Non-pigmented ciliary epithelial cell (primary cell): ENCODE results near the gene SPTSSB.
A peak's percentile ranks its signal among the peaks of the same experiment; 100 is the strongest.

Source experiments
- DNase-seq: peaks from one replicate; pipeline ENCODE4 v3.0.0-alpha.2; 2010; ENCODE audit warnings: low read depth

SPTSSB gene

DNA sequence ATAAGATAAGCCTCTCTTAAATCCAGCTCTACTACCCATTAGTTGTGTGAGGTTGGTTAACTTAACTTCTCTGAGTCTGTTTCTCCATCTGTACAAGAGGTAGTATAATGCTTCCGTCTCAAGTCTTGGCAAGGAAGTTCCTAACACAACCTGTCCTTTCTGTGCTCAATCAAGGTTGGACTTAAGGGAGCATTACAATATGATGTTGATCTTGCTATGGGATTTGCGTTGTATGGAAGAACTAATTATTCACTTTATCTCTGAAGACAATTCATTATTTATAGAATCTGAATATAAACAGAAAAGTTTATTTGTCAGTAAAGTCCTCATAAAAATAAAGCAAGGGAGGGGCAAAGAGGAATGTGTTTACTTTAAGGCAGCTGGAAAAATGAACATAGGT, 18.9 kb upstream of the SPTSSB start:
- no peak for DNase-seq

DNA sequence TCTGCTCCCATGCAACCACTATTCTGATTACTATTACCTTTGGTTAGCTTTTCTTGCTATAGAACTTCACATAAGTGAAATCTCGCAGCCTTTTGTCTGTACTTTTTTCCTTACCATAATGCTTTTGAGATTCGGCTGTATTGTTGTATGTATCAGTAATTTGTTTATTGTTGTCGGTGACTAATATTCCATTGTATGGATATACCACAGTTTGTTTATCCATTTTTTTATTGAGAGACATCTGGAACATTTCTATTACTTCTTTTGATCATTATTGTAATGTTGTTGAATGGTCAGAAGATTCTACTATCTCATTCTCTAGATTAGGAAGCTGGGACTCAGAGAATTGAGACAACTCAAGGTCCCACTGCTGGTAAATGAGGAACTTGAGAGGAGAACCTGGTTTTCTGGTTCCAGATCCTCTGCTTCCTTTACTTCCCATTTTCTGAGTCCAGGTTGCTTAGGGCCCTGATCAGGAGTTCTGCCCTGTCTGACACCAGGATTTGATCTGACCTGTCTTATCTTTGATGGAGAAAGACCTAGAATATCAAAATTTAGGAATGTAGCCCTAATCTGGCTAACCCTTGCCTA, 18.2 kb upstream of the SPTSSB start:
- DNase-seq, result no peak

DNA sequence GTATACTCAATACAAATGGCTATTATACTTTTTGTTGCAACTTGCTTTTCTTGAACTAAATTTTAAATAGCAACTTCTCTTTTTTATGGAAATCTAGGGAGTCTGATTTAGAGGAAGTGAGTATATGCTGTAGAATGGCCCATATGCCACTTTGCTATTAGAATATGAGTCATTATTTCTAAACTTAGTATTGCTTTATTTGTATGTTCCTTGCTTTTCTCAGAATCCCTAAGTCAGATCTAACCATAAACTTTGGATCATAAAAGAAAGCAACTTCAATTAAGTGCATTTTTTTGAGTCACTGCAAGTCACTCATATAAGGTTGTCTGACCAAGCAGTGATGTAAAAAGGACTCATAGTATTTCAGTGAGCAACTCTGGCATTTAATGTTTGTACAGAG, 17.5 kb upstream of the SPTSSB start:
- no peak for DNase-seq

DNA sequence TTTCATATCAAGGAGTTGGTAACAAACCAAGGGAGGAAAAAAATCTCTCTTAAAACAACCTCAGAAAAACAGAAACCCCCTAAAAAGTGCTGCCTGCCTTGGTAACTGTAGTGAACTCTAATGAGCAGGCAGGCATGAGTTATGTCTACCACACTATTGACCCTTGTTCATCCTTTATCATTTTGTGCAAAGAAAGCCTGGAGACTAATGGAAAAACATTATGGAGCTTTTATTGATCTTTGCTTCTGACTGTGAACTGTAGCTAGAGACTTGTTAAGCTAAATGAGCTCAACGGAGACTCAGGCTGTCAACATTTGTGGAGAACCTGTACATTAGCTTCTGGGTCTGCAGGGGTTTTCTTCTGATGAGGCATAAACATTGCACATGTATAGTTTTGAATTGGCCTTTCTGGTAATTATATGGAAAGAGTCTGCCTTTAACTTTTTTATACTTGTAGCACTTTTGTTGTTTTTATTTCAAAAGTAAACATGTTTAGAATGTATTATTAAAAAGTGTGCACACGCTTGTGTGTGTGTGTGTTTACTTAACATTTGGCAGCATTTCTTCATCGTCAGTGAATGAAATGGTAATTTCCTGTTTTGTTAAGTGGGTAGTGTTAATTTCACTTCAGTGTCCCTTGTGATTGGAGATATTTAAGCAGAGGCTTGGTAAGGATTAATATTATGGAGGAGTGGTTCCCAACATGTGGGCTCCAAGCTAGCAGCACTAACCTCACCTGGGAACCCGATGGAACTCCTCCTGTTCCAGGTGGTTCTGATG, 15.9 kb upstream of the SPTSSB start:
- DNase-seq, result no peak

DNA sequence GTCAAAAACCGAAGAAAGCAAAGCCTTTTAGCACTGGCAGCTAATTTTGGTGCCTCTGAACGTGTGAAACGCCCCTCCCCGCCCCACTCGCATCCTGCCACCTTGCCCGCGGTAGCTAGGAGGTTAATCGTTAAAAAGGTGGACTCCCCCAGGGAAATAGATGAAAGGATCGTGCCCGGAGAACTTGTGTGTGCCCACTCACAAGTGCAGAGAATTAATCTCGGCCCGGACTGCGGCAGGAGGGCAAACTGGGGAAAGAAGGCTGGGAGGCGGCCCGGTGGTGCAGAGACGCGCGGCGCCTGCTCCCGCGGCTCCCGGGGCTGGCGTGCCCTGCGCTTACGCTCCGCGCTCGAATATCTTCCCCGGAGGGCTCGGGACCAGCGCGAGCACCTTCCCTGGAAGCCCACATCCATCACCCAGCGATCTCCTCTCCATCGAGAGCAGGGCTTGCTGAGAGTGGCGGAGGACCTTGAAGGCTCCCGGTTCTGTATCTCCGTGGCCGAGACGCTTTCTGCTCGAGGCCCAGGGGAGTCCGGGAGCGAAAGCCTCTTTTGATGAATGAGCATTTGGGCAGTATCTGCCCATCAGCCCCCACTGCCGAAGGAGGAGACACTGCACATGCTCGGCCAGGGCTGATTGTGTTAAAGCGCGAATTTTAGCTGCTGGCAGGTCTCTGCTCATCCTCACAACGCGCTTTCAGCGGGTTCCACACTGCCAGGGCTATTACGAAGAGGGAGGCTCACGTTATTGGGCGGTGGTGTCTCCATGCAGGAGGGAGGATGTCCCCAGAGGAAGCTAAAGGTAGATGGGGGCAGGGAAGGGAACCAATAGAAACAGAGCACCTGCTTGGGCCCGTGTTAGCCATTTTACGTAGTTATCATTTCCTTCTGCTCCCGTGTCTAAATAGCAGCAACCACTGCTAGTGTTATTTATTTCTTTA, 1.3 kb upstream of the SPTSSB start:
- DNase-seq, result no peak

DNA sequence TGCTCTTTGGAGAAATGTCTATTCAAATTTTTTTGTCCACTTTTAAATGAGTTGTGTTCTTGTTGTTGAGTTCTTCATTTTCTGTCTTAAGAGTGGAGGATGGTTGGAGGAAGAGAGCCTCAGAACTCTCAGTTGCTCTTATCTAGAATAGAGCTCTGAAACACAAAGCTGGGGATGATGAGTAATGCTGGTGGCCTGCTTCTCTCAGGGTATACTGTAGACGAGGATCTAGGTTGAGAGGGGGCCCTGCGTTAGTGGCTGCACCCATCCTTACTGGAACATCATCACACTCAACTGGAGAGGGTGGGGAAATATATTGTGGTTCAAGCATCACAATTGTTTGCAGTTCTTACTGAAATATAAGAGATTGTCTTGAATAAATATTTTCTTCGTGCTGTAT, 1.8 kb downstream of the SPTSSB start:
- DNase-seq, result no peak

DNA sequence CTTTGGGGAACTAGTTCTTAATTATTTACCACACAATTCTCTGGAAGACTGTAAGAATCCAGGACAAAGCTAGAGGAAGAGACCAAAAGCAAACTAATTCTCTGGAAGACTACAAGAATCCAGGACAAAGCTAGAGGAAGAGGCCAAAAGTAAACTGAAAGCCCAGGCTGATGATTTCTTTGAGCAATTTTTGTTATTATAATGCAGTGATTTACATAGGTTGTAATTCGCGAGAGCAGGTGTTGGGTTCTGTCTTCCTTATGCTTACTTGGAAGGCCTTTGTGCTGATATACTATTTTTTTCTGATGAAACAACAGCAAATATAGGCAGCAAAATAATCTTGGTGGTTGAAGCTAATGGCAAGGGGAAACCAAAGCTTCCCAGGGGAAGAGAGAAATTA, 5.2 kb downstream of the SPTSSB start:
- DNase-seq, result no peak

DNA sequence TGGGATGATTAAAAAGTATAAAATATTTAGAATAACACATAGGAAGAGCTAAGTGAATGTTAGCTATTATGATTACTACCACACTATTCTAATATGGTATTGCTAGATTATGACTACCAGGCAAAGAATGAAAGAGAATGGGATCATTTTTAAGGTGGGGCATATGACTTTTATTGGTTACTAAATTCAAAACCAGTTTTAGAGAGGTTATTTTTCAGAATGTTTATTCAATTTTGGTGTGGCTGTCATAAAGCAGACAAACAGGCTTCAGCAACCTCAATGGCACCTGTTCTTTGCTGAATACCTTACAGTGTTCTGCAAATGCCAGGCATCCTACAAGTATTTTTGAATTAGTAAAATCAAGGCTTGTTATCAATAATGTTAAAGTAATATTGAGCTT, 12.8 kb downstream of the SPTSSB start:
- DNase-seq, result no peak

DNA sequence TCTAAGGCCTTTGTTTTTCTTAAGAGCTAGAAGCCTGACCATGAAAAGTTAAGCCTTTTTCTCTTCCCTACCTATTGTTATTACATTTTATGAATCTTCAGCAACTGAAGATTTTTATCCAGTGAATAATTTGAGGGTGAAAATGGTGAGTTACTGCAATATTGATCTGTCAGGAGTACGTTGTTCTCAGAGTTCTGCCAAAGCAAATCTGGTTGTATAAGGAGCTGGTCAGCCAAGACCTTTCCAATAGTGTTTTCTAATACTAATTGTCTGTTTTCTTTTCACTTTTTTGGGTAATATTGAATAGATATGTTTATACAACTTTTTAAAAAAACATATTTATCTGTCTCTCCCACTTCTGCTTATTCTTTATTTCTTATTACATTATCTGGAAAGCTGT, 15.0 kb downstream of the SPTSSB start:
- DNase-seq, result no peak

DNA sequence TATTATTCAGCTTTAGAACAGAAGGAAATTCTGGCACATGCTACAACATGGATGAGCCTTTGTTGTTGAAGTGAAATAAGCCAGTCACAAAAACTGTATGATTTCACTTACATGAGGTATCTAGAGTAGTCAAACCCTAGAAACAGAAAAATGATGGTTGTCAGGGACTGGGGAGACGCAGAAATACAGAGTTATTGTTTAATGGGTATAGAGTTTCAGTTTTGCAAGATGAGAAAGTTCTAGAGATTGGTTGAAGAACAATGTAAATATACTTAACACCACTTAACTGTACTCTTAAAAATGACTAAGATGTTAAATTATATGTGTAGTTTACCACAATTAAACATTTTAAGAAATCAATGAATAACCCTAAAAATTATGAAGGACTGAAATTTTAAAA, 15.8 kb downstream of the SPTSSB start:
- no peak for DNase-seq

DNA sequence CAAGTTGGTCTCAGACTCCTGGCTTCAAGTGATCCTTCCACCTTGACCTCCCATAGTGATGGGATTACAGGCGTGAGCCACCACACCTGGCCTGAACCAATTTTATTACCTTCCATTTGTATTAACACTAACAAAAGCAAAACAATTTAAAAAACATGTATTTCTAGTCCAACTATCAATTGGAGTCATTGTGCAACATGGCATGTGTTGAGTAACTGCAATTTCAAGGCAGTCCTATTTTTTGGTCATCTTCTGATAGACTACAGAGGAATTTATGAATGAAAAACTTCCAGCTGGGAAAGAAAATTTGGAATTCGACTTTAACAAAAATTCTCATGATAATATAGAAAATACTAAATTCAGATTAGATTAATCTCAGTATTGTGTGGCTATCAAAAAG, 16.8 kb downstream of the SPTSSB start:
- DNase-seq, result no peak

DNA sequence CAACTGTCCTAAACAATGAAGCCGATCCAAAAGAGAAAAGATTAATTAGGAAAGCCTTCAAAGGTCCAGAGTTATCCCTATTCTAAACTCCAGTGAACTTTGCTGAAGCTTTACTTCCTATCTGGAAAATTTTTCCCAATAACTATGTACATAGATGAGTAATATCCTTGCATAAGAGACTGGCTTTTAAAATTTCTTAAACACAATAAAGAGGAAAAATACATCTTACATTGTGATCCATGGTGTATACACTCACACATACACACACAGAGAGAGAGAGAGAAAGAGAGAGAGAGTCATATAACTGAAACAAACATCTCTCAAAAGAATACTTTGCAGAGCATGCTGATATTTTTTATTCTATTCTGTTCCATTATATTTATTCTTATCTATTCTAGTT, 20.0 kb downstream of the SPTSSB start:
- no peak for DNase-seq

DNA sequence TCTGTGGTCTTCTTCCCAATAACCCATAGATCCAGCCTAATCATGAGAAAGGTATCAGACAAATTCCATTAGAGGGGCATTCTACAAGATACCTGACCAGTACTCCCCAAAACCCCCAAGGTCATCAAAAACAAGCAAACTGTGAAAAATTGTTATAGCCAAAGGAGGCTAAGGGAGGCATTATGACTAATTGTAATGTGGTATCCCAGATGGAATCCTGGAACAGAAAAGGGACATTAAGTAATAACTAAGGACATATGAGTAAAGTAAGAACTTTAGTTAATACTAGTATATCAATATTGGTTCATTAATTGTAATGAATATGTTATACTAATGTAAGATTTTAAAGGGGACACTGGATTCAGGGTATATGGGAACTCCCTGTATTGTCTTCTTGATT, 20.4 kb downstream of the SPTSSB start:
- DNase-seq, result no peak

DNA sequence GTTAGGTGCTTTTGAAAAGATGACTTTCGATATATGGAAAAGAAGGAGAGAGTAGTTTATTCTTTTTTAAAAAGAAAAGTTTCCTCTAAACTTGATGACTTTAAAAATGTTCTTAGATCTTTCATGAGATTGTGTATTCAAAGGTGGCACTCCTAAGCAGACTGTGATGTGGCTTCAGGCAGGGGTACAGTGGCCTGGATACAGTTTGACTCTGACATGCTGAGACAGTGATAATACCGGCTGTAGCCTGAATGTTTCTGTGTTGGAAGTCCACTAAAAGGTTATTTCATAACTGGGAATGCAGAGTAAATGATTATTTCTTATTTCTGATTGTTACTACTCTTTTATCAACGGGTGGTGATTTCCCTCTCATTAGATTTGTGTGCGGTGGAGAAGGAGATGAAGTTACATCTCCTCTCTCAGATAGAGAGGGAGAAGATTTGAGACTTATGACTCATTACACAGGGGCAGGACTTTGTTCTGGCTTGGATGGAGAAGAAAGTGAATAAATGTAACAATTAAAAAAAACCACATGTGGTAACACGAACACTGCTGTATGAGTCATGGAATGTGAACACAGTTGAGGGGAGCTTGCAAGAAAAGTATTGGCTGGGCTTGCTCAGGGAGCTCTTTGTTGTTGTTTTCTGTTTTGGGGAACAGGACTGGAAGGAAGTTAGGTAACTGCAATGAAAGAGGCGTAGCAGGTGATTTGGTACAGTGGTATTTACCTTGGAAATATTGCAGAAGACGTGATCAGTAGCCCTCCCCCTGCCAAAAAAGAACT, 21.6 kb downstream of the SPTSSB start:
- DNase-seq, result peak; percentile 88

DNA sequence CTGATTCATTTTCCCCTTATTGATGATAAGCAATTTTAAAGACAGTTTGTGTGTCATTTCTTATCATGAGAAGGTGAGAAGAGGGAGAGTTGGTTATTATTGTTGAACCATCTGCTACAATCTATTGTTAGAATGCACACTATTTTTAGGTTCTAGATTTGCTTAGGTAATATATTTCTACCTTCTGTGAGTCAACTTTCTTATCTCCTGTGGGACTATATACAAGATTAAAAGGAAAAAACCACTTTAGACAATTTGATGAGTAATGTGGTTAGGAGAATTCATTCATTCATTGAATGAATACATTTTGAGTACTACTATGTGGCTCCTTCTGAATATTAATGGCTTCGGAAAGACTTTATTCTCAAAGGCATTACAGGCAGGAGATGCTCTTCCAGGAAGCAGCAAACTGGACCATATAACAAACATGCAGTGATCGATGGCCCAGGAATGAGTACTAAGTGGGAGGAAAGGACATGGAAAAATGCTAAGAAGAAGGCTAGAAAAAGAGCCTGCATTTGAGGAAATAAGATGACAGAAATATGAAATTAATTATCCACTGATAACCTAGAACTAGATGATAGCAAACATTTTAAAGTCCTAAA, 22.4 kb downstream of the SPTSSB start:
- DNase-seq, result no peak

DNA sequence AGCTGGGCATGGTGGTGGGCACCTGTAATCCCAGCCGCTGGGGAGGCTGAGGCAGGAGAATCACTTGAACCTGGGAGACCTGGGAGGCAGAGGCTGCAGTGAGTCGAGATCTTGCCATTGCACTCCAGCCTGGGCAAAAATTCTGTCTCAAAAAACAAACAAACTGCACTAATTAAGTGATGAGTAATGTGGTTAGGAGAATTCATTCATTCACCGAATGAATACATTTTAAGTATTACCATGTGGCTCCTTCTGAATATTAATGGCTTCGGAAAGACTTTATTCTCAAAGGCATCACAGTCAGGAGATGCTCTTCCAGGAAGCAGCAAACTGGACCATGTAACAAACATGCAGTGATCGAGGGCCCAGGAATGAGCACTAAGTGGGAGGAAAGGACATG, 23.6 kb downstream of the SPTSSB start:
- no peak for DNase-seq

DNA sequence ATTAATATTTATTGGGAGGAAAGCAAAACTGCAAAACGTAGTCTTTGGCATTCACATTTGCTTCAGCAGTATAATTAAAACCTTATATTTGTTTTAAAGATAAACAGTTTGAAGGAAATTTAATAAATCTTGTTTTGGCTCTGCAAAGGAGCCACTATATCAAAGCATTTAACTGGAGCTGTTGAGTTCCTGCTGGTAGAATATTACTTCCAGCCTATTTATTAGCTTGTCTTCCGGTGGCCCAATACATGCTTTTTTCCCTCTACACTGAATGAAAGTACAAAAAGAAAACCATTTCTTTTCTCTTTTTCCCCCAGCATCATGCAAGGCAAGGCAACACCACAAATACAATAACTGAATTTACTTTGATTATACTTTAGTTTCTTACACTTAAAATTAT, 26.3 kb downstream of the SPTSSB start:
- DNase-seq, result no peak

DNA sequence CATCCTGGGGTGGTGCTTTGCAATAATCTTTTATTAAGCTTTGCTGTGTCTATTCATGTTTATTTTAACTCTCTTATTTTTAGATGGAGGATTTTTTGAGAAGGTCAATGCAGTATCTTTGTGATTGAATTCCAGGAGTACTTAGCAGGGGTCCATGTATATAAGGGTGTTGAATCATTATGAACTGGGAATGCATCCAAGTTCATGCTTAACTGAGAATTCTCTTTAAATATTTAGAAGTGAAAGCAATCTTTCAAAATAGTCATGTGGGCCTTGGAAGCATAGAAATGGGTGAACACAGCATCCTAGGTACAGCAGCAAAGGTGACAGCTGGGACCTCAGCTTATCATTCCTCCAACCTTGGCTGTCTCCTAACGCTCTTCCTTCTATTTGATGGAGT, 27.3 kb downstream of the SPTSSB start:
- no peak for DNase-seq

DNA sequence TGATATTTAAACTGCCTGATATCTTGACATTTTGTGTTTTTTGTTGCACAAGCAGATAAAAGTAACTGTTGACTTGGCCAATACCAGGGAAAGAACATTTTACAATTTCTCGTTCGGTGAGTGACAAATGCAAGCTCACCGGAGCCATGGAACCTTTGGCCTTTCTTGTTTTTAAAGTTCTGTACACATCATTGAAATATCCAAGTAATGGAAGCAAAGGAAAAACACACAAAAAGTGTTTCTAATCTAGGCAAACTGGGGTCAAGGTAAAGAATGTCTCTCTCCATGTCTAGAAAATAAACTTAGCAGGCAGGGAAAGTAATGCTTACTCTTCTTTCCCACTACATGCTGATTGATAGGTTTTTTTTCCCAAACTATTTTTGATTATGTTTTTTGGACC, 27.8 kb downstream of the SPTSSB start:
- no peak for DNase-seq

DNA sequence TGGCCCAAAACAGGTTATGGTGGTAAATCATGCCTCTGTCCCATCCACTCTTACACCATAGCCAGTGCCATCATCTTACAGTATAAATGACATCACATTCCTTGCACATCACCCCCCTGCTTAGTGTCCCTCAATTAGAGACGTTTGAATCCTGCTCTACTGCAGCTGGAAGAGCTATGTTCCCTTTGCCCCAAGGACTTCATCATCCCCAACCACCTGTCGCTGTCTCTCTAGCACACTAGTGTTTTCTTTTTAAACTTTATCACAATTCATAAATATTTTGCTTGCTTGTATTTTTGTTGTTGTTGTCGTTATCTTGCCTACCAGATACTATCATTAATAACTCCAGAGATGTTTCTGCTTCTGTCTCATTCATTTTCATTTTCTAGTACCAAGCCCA, 28.7 kb downstream of the SPTSSB start:
- DNase-seq, result no peak
